ENCODE data around the gene CA5B.
"Not testable (repeated sequence)": the region's sequence is repeated elsewhere in the genome, so short reads cannot be mapped to it uniquely, and the experiment has no call there.

CA5B gene

DNA sequence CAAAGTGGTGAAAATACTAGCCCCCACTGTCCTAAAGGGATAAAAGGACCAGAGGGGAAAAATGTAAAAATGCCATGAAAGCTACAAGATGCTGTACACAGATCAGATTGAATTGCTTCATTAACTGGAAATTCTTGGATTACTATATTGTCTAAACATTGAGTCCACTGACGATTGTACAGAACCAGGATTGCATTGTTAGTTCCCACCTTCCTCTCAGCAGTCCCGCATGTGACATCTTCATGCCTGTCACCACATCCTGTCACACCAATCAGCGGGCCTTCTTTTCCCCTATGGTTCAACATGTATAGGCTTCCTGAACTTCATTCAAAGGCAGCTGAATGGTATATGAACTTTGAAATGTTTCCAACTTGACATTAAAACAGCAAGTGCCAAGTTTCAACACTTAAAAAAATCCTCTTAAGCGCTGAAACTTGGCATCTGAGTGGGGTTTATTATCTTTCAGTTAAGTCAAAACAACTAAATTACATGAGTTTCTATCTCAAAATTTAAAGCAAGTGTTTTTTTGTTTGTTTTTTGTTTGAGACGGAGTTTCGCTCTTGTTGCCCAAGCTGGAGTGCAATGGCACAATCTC is 76.8 kb downstream of the CA5B start:
- DNase-seq, result no peak

DNA sequence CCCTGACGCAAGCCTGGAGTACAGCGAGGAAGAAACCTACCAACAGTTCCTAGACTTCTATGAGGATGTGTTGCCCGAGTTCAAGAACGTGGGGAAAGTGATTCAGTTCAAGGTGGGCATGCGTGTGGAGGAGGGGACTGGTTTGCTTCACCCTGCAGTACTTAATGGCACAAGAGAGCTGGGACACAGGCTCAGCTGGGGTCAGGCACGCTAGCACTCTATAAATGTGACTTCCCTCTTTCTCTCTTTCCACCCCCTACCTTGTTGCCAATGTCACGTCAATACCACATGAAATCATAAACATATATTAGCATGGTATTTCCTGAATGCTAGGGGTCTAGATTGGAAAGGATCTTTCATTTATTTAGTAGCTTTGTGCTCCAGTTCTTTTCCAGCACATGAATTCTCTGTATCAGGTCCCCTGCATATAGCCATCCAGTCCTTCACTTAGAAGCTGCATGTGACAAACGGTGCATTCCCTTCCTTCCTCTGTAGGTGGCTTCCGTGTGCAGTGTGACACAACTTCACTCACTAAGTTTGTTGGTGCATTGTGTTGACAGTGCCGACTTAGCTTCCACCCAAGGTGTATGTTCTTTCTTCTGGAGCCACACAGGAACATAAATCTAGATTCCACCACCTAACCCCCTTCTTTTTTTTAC is 77.8 kb downstream of the CA5B start:
- peak; percentile 70 for DNase-seq

DNA sequence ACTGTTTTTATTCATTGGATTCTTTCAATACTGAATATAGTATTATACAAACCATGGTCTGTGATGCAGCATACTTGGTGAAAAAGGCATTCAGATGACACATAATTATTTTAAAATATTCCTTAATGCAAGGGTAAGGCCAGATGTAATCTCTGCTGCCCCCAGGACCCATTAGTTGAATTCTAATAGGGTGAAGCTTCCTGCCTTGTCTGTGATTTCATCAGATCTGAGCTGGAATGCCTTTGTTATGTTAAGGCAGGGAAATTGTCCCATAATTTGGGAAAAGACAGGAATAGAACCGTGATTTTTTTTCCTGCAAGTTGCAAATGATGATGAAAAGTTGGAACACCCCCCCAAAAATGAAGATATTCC is 78.4 kb downstream of the CA5B start:
- no peak for DNase-seq

DNA sequence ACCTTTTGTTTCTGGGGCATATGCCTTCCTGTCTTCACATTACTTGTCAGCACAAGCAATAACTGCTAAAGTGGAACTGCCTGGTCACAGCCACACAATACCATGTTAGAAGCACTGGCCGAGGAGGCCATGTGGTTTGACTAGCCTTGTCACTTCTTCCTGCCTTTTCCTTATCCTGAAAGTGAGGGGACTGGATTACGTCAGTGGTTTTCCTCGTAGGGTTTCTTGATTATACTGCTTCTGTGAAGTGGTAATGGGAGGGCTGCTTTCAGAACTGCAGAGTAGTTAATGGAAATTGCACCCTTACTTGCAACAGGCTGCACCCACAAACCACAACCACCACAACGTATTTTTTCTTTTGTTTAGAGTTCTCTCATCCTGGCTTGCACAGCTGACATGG is 78.8 kb downstream of the CA5B start:
- DNase-seq, result peak; percentile 58

DNA sequence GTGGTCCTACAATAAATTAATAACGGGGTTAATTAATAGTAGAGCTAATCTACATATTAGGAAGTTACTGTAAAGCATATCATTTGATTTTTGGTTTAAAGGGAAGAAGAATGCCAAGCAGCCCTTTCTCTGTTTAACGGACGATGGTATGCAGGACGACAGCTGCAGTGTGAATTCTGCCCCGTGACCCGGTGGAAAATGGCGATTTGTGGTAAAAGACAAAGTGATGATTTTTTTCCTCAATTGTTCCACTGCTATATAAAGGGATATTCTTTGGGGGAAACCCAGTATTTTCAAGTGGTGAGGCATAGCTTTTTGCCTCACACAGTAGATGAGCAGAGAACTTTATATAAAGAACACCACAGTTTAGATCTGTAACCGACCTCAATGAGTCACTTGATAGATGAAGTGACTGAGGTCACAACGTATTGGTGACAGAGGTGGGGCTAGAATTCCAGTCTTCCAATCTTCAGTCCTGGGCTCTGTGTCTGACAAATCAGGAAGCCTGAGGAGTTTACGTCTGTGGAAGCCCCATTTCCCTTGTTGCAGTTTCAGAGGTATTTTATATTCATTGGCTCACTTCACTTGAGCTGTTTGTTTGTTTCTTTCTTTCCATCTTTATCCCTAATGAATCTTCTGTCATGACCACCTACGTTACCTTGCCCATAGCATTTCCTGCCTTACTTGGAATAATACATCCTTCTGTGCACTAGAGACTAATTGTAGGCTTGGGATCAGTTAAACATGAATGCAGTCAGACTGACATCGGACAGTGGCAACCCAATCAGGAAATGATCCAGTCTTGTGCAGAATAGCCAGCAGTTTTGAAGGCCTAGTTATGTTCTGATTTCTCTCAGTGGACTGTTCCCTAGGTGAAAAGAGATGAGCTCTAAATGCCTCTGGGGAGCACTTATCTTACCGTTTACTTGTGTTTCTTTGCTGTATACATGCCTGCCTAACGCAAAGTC is 82.3 kb downstream of the CA5B start:
- DNase-seq, result no peak

DNA sequence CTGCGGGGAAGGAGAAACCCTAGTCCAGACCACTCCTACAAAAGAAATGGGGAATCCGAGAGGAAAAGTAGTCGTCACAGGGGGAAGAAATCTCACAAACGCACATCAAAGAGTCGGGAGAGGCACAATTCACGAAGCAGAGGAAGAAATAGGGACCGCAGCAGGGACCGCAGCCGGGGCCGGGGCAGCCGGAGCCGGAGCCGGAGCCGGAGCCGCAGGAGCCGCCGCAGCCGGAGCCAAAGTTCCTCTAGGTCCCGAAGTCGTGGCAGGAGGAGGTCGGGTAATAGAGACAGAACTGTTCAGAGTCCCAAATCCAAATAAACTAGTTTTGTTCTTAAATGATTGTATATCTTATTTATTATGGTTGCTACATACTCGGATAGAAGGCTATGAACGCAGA is 84.9 kb downstream of the CA5B start:
- no peak for DNase-seq

DNA sequence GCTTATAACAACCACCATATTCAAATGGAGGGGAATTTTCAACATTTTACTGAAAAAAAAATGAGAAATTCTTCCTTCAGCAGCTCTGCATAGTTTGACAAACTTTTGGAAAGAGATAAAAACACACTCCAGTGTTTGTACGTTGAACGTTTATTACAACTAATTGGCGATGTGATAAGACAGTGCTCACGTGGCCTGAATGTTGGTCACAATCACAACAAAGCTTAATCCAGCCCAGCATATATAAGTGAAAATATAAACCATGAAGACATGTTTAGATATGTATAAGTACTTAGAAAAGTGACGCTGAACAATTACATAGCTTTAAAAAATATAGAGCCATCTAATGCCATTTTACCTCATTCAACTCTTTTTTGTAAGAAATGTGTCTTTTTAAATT is 87.9 kb downstream of the CA5B start:
- DNase-seq, result no peak

DNA sequence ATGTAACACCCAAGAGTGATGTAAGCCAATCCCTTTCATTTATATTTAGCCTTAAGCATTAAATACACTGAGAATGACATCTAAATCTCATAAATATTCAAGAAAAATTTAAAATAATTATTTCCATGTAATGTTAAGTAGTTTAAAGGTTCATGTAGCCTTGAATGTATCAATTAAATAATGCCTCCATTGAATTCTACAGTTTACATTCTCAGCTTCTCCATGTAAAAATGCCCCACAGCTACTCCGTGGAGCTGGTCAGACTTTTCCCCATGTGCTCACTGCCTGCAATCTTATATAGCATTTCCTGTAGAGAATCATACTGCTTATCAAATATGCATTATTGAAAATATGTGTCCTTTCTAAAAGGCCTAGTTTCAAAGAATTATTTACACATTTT is 91.1 kb downstream of the CA5B start:
- DNase-seq, result no peak

DNA sequence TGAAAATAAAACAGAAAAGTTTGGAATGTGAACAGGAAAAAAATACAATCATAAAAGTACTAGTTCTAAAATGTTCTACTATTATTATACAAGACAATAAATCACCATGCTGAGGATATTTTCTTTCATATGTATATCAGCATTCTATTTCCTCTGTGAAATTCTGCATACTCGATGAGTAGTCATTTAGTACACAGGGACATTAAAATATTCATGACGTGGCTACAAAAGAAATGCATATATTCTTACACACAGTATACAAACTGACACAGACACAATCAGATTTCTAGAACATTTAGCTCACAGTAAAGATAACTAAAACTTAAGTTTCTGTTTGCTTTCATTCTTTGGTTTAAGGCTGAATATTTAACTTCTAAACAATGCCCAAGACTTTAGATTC is 93.3 kb downstream of the CA5B start:
- DNase-seq, result not testable (repeated sequence)

DNA sequence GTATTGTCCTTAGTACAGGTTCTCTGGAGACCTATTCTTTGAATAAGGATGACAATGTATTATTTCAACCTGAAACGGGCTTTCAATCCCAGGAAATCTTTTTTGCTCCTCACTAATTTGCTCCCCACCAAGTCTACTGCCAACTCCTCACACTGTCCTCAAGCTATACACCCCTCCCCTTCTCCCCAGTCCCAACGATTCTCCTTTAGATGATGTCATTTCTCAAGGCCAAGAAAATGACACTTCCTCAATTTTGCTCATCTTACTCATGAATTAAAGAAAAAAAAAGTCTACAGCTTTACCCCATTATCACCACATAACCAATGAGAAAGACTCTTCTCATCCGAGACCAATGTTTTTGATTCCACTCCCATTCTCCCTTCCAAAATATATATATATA is 96.0 kb downstream of the CA5B start:
- DNase-seq, result peak; percentile 7

DNA sequence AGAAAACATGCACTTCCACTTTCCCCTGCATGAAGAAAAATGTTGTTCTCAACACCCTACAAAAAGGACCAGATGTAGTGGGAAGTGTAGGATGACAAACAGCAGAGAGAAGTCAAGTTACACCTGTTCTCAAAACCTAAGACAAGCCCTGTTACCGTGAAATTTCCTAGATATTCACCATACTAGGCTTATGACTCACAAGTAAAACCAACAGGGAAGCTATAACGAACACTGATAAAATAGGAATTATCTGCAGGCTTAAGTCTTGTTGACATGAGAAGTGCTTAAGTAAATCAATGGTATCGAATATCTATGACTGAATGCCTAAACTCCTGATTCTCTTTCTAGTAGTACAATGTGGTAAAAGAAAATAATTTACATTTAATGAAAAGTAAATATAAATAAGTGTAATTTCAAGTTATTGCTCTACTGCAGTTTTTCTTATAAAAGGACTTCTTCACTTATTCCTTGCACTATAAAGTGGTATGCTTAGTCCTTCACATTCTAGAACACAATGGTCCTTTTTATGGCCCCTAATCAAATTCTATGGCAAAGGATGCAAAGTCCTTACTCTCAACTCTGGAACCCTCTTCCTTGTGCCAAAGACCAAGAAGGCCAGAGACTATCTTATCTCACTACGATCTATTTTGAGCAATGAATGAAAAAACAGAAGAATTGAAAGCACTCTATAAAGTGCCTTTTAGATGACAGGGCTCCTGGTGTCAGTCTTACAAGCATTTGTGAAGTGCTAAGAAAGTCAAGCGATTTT is 96.9 kb downstream of the CA5B start:
- no peak for DNase-seq
